22Rv1 (cell line): Measurements from ENCODE around the gene CDC14A.

ENCODE experiments used
- H3K27ac ChIP-seq: fragments of 450-650 bp; 2 replicates; pipeline ENCODE4 v1.5.1; 2017
- ZFX ChIP-seq: fragments of 450-650 bp; IDR thresholded peaks from 2 replicates; pipeline ENCODE4 v1.6.1; 2017; ENCODE audit warnings: antibody characterized with exemption, borderline replicate concordance
- TF ChIP-seq, protein P1 (sequence below): fragments of 450-650 bp; IDR thresholded peaks from 2 replicates; pipeline ENCODE4 v1.5.1; 2017; ENCODE audit warnings: mild to moderate bottlenecking

CDC14A gene

DNA sequence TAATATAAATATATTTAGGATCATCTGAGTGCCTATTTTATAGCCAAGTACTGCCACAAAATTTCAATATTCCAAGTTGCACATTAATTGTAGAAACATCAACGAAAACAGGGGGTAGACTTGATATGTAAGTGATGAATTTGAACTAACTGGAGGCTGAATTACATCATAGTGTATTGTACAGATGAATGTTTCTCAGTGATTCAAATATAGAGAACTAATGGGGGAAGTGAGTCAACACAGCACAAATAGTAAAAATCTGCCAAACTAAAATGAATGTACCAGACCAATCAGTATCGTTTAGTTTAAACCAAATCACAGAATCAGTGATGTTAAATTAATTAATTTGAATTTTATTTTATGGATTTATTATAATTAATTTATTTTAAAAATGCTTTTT is 43.5 kb upstream of the CDC14A start:
- TF ChIP-seq, protein P1, sequence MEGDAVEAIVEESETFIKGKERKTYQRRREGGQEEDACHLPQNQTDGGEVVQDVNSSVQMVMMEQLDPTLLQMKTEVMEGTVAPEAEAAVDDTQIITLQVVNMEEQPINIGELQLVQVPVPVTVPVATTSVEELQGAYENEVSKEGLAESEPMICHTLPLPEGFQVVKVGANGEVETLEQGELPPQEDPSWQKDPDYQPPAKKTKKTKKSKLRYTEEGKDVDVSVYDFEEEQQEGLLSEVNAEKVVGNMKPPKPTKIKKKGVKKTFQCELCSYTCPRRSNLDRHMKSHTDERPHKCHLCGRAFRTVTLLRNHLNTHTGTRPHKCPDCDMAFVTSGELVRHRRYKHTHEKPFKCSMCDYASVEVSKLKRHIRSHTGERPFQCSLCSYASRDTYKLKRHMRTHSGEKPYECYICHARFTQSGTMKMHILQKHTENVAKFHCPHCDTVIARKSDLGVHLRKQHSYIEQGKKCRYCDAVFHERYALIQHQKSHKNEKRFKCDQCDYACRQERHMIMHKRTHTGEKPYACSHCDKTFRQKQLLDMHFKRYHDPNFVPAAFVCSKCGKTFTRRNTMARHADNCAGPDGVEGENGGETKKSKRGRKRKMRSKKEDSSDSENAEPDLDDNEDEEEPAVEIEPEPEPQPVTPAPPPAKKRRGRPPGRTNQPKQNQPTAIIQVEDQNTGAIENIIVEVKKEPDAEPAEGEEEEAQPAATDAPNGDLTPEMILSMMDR: no peak
- no peak for TF ChIP-seq ZFX

GRCh38 chr1:100309863-100310262 is 42.4 kb upstream of the CDC14A start:
- TF ChIP-seq, protein P1: no peak
- no peak for TF ChIP-seq ZFX
- no peak overlapping the region for H3K27ac ChIP-seq

More for the DNA sequence above, 43.5 kb upstream of the CDC14A start:
- H3K27ac ChIP-seq: no peak overlapping the region

GRCh38 chr1:100313382-100313781 is 38.9 kb upstream of the CDC14A start:
- TF ChIP-seq ZFX: no peak
- TF ChIP-seq, protein P1: no peak
- no peak overlapping the region for H3K27ac ChIP-seq

- TF ChIP-seq ZFX: no peak
- TF ChIP-seq, protein P1: no peak
- H3K27ac ChIP-seq: no peak overlapping the region
Observed at GRCh38 chr1:100316622-100317021, 35.7 kb upstream of the CDC14A start.

GRCh38 chr1:100320311-100321099 is 31.8 kb upstream of the CDC14A start:
- TF ChIP-seq, protein P1: no peak
- TF ChIP-seq ZFX: no peak
- peak overlapping the region; percentile 40 for H3K27ac ChIP-seq

- peak overlapping the region; percentile 40 for H3K27ac ChIP-seq
- TF ChIP-seq, protein P1: no peak
- no peak for TF ChIP-seq ZFX
Observed at GRCh38 chr1:100321100-100321493, 31.2 kb upstream of the CDC14A start.

DNA sequence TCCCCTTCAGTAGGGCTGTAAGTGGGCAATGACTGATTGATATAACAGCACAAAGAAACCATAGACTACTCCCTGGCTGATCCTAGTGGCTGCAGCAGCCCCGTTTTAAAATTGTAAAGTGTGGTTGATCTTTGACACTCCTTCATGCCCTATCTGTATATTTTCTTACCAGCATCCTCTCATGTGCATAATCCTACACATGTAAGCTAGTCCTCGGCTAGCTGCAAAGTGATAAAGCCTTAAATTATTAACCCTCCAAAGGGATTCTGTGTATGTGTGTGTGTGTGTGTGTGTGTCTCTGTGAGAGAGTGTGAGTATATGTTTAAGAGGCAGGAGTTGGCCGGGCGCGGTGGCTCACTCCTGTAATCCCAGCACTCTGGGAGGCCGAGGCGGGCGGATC is 30.8 kb upstream of the CDC14A start:
- no peak for TF ChIP-seq ZFX
- TF ChIP-seq, protein P1: no peak
- H3K27ac ChIP-seq: peak overlapping the region; percentile 40; the same call in 1 of the 2 replicates
